T-helper 1 cell treated with Interleukin-12 subunit alpha and Interleukin-12 subunit beta and Interleukin-4 antibody, amounts not matched to agents 30 μg/mL and 1 μg/mL, for 36 hours (primary cell): ENCODE data around the gene TEAD2.

Experiments
- H3K27ac Mint-ChIP-seq: one replicate; pipeline ENCODE4 v1.8.0; 2021; ENCODE audit warnings: mild to moderate bottlenecking, mixed read lengths
- H3K27me3 Mint-ChIP-seq: one replicate; pipeline ENCODE4 v1.8.0; 2021; ENCODE audit warnings: low read depth, mixed read lengths
- H3K36me3 Mint-ChIP-seq: one replicate; pipeline ENCODE4 v1.8.0; 2021; ENCODE audit warnings: low read depth, mixed read lengths
- H3K4me1 Mint-ChIP-seq: one replicate; pipeline ENCODE4 v1.8.0; 2021; ENCODE audit warnings: low read depth, mixed read lengths
- H3K4me3 Mint-ChIP-seq: one replicate; pipeline ENCODE4 v1.8.0; 2021; ENCODE audit warnings: mild to moderate bottlenecking, moderate library complexity, mixed read lengths
- H3K9me3 Mint-ChIP-seq: one replicate; pipeline ENCODE4 v1.8.0; 2021; ENCODE audit warnings: mixed read lengths

Gene TEAD2

GRCh38 chr19:49344505-49345423 lies 17.5 kb downstream of the TEAD2 start:
- Mint-ChIP-seq H3K4me3 (no peak overlapping the region), H3K27me3 (no peaks in the 10 kb centered on the region), H3K27ac (peak overlapping the region; percentile 16), H3K36me3 (peaks cover 21% of the 10 kb centered on the region), H3K9me3 (no peaks in the 10 kb centered on the region), H3K4me1 (peaks cover 6% of the 10 kb centered on the region)

- Mint-ChIP-seq H3K27ac (no peak overlapping the region), H3K9me3 (no peaks in the 10 kb centered on the region), H3K36me3 (peaks cover 31% of the 10 kb centered on the region), H3K4me1 (peaks cover 15% of the 10 kb centered on the region), H3K27me3 (no peaks in the 10 kb centered on the region), H3K4me3 (no peak overlapping the region)
These were observed 19.1 kb downstream of the TEAD2 start for GRCh38 chr19:49343123-49343522.

GRCh38 chr19:49342291-49342721 lies 19.9 kb downstream of the TEAD2 start:
- H3K36me3 Mint-ChIP-seq: peaks cover 37% of the 10 kb centered on the region
- H3K27me3 Mint-ChIP-seq: no peaks in the 10 kb centered on the region
- H3K4me1 Mint-ChIP-seq: peaks cover 21% of the 10 kb centered on the region
- H3K27ac Mint-ChIP-seq: peak overlapping the region; percentile 43
- no peak overlapping the region for H3K4me3 Mint-ChIP-seq
- H3K9me3 Mint-ChIP-seq: no peaks in the 10 kb centered on the region

- no peak overlapping the region for H3K4me3 Mint-ChIP-seq
- H3K27ac Mint-ChIP-seq: no peak overlapping the region
- peaks cover 28% of the 10 kb centered on the region for H3K4me1 Mint-ChIP-seq
- H3K27me3 Mint-ChIP-seq: no peaks in the 10 kb centered on the region
- no peaks in the 10 kb centered on the region for H3K9me3 Mint-ChIP-seq
- H3K36me3 Mint-ChIP-seq: peaks cover 40% of the 10 kb centered on the region
These were observed 21.1 kb downstream of the TEAD2 start for GRCh38 chr19:49340865-49341718.

- H3K4me1 Mint-ChIP-seq: peaks cover 30% of the 10 kb centered on the region
- peaks cover 41% of the 10 kb centered on the region for H3K36me3 Mint-ChIP-seq
- H3K4me3 Mint-ChIP-seq: no peak overlapping the region
- H3K27me3 Mint-ChIP-seq: no peaks in the 10 kb centered on the region
- no peaks in the 10 kb centered on the region for H3K9me3 Mint-ChIP-seq
- H3K27ac Mint-ChIP-seq: peak overlapping the region; percentile 62
These were observed 21.9 kb downstream of the TEAD2 start for GRCh38 chr19:49340069-49340864.

- Mint-ChIP-seq H3K4me1 (peaks cover 30% of the 10 kb centered on the region), H3K9me3 (no peaks in the 10 kb centered on the region), H3K27ac (no peak overlapping the region), H3K4me3 (no peak overlapping the region), H3K36me3 (peaks cover 33% of the 10 kb centered on the region), H3K27me3 (no peaks in the 10 kb centered on the region)
These were observed 22.7 kb downstream of the TEAD2 start for GRCh38 chr19:49339301-49340068.

GRCh38 chr19:49338691-49339300 lies 23.4 kb downstream of the TEAD2 start:
- peaks cover 33% of the 10 kb centered on the region for H3K36me3 Mint-ChIP-seq
- H3K4me1 Mint-ChIP-seq: peaks cover 36% of the 10 kb centered on the region
- no peaks in the 10 kb centered on the region for H3K27me3 Mint-ChIP-seq
- H3K9me3 Mint-ChIP-seq: no peaks in the 10 kb centered on the region
- no peak overlapping the region for H3K4me3 Mint-ChIP-seq
- H3K27ac Mint-ChIP-seq: no peak overlapping the region

GRCh38 chr19:49338023-49338677 lies 24.1 kb downstream of the TEAD2 start:
- Mint-ChIP-seq H3K4me1 (peaks cover 42% of the 10 kb centered on the region), H3K9me3 (no peaks in the 10 kb centered on the region), H3K36me3 (peaks cover 35% of the 10 kb centered on the region)

GRCh38 chr19:49337267-49338022 lies 24.8 kb downstream of the TEAD2 start:
- H3K27ac Mint-ChIP-seq: peak overlapping the region; percentile 57
- no peaks in the 10 kb centered on the region for H3K27me3 Mint-ChIP-seq
- peak overlapping the region; percentile 52 for H3K4me3 Mint-ChIP-seq
- peaks cover 30% of the 10 kb centered on the region for H3K36me3 Mint-ChIP-seq
- peaks cover 47% of the 10 kb centered on the region for H3K4me1 Mint-ChIP-seq
- no peaks in the 10 kb centered on the region for H3K9me3 Mint-ChIP-seq

More at GRCh38 chr19:49338023-49338677, 24.1 kb downstream of the TEAD2 start:
- Mint-ChIP-seq H3K27me3 (no peaks in the 10 kb centered on the region), H3K4me3 (no peak overlapping the region), H3K27ac (no peak overlapping the region)

- H3K27ac Mint-ChIP-seq: peak overlapping the region; percentile 26
- peaks cover 53% of the 10 kb centered on the region for H3K4me1 Mint-ChIP-seq
- no peaks in the 10 kb centered on the region for H3K9me3 Mint-ChIP-seq
- H3K4me3 Mint-ChIP-seq: peak overlapping the region; percentile 99
- H3K36me3 Mint-ChIP-seq: peaks cover 30% of the 10 kb centered on the region
- H3K27me3 Mint-ChIP-seq: no peaks in the 10 kb centered on the region
These were observed 25.5 kb downstream of the TEAD2 start for GRCh38 chr19:49336482-49337266.

- peaks cover 30% of the 10 kb centered on the region for H3K36me3 Mint-ChIP-seq
These were observed 26.3 kb downstream of the TEAD2 start for GRCh38 chr19:49335784-49336481.

More at GRCh38 chr19:49335784-49336481, 26.3 kb downstream of the TEAD2 start:
- peak overlapping the region; percentile 99 for H3K4me3 Mint-ChIP-seq
- peak overlapping the region; percentile 99 for H3K27ac Mint-ChIP-seq
- peaks cover 56% of the 10 kb centered on the region for H3K4me1 Mint-ChIP-seq
- H3K9me3 Mint-ChIP-seq: no peaks in the 10 kb centered on the region
- H3K27me3 Mint-ChIP-seq: no peaks in the 10 kb centered on the region
